ENCODE measurements around the gene SPATS2.

- TF ChIP-seq CTCF (conservative IDR thresholded peaks at IDR 0.05) (no peak), ZFX (IDR thresholded peaks at IDR 0.05) (no peak)
Measured at GRCh38 chr12:49503674-49504180, 136.5 kb downstream of the SPATS2 start.

Measured in C4-2B (cell line).